Central memory CD8-positive, alpha-beta T cell (primary cell): Measurements from ENCODE around the gene FIBP.
A peak's percentile ranks its signal among the peaks of the same experiment; 100 is the strongest.

Experiments
- ATAC-seq: fragments of 150-1000 bp; cut with Tn5 transposase; replicated peaks from 2 replicates; pipeline ENCODE4 v1.10.0; 2022; ENCODE audit warnings: mild to moderate bottlenecking, moderate FRiP score, moderate number of reproducible peaks; ENCODE audit not compliant: poor library complexity, severe bottlenecking; ENCODE audit errors: extremely low read depth
- DNase-seq, 2 donors: peaks; one replicate each; pipeline ENCODE4 v3.0.0; 2021; ENCODE audit warnings: low spot score in 2 of 2
- H3K27ac Mint-ChIP-seq: one replicate; pipeline ENCODE4 v1.8.0; 2022; ENCODE audit warnings: low read depth, mild to moderate bottlenecking, moderate library complexity, mixed read lengths
- H3K27me3 Mint-ChIP-seq: one replicate; pipeline ENCODE4 v1.8.0; 2022; ENCODE audit warnings: mixed read lengths
- H3K36me3 Mint-ChIP-seq: one replicate; pipeline ENCODE4 v1.8.0; 2022; ENCODE audit warnings: mild to moderate bottlenecking, moderate library complexity, mixed read lengths; ENCODE audit not compliant: insufficient read depth
- H3K4me1 Mint-ChIP-seq: one replicate; pipeline ENCODE4 v1.8.0; 2022; ENCODE audit warnings: mixed read lengths
- H3K4me3 Mint-ChIP-seq: one replicate; pipeline ENCODE4 v1.8.0; 2022; ENCODE audit warnings: mild to moderate bottlenecking, moderate library complexity, mixed read lengths
- H3K9me3 Mint-ChIP-seq: one replicate; pipeline ENCODE4 v1.8.0; 2022; ENCODE audit warnings: mixed read lengths

FIBP gene

DNA sequence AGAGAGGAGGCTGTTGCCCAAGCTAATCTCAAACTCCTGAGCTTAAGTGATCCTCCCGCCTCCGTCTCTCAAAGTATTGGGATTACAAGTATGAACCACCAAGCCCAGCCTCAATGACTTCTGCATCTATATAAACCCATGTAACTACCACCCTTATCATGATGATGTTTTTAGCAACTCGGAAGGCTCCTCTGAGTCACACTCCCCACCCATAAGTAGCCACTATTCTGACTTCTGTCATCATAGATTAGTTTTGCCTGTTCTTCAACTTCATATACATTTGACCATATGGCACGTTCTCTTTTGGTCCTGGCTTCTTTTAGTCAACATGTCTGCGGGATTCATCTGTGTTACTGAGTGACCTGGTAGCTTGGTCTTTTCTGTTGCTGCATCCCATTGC lies 18.3 kb upstream of the FIBP start:
- DNase-seq (no peak), ATAC-seq (no peak)
- Mint-ChIP-seq H3K27me3 (peaks cover 4% of the 10 kb centered on the region), H3K4me3 (no peak overlapping the region), H3K9me3 (no peaks in the 10 kb centered on the region), H3K27ac (no peak overlapping the region), H3K36me3 (peaks cover 6% of the 10 kb centered on the region), H3K4me1 (peaks cover 6% of the 10 kb centered on the region)

DNA sequence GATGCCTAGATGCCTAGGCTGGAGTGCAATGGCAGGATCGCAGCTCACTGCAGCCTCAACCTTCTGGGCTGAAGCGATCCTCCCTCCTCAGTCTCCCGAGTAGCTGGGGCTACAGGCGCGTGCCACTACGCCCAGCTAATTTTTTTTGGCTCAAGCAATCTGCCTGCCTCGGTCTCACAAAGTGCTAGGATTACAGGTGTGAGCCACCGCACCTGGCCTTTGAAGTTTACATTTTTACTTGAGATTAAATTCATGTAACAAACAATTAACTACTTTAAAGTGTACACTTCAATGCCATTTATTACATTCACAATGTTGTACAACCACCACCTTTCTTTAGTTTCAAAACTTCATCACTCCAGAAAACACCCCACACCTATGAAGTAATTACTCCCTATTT lies 15.4 kb upstream of the FIBP start:
- H3K27me3 Mint-ChIP-seq: no peaks in the 10 kb centered on the region
- DNase-seq: no peak
- H3K4me3 Mint-ChIP-seq: no peak overlapping the region
- H3K36me3 Mint-ChIP-seq: peaks cover 9% of the 10 kb centered on the region
- H3K4me1 Mint-ChIP-seq: peaks cover 8% of the 10 kb centered on the region
- no peak for ATAC-seq
- H3K9me3 Mint-ChIP-seq: no peaks in the 10 kb centered on the region
- H3K27ac Mint-ChIP-seq: no peak overlapping the region

DNA sequence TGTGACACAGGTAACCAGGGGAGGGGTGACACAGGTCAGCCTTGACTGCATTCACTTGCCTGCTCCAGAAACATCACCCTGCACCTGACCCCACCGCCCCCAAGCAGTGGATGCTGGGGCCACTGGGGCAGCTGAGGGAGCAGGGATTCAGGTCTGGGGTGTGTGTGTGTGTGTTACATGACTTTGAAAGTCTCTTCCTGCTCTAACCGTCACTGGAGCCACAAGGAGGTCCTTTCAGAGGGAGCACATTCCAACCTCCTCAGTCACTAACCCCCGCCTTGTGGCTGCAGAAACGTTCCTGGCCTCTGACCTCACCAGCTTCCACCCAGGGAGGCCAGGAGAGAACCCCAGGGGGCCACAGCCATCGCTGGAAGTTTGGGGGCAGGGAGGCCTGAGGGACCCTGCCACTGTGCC lies 14.8 kb upstream of the FIBP start:
- H3K4me1 Mint-ChIP-seq: peaks cover 10% of the 10 kb centered on the region

DNA sequence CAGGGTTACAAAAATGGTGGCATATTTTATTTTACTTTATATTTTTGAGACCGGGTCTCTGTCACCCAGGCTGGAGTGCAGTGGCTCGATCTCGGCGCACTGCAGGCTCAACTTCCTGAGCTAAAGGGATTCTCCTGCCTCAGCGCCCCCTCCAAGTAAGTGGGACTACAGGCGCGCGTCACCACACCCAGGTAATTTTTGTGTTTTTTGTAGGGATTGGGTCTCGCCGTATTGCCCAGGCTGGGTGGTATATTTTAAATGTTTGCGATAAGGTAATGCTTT lies 12.6 kb upstream of the FIBP start:
- H3K4me3 Mint-ChIP-seq: peak overlapping the region; percentile 61
- ATAC-seq (no peak), DNase-seq (no peak)
- H3K36me3 Mint-ChIP-seq: peaks cover 9% of the 10 kb centered on the region
- no peaks in the 10 kb centered on the region for H3K9me3 Mint-ChIP-seq
- H3K27ac Mint-ChIP-seq: no peak overlapping the region
- H3K27me3 Mint-ChIP-seq: no peaks in the 10 kb centered on the region
- H3K4me1 Mint-ChIP-seq: peaks cover 11% of the 10 kb centered on the region

More for the DNA sequence above, 14.8 kb upstream of the FIBP start:
- no peaks in the 10 kb centered on the region for H3K9me3 Mint-ChIP-seq
- DNase-seq: no peak
- peaks cover 9% of the 10 kb centered on the region for H3K36me3 Mint-ChIP-seq
- H3K27me3 Mint-ChIP-seq: no peaks in the 10 kb centered on the region
- no peak overlapping the region for H3K4me3 Mint-ChIP-seq
- H3K27ac Mint-ChIP-seq: no peak overlapping the region
- ATAC-seq: no peak

DNA sequence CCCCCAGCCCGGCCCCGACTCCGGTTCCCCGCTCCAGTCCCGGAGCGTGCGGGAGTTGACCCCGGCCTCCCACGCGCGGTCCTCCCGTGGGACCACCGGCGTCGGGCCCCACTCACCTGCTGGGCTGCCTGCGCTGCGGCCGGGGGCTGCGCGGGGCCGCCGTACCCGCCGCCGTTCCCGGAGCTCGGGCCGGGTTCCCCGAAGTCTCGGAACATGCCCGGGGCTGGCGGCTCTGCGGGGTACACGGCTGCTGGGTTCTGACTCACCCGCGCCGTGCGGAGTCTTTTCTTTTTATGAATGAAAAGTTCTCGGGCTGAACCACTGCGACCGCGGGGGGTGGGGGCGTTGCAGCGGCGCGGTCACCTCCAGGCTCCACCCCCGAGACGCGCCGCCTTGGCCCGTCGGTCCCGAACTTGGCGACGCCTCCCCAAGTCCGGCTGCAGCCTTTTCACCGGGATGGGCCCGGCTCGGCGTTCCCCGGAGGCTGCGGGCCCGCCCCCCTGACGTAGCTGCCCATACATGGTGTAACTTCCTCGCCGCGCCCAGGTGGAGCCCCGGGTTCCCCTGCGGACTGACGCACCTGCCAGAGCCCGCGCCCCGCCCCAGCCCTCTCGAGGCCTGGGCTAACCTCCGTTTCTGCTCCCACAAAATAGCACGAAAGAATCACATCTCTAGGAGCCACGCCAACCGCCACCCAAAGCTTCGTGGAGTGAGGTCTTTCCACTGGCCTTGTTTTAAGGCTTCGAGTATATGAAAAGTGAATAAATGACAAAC lies 12.0 kb upstream of the FIBP start, which contains the start of gene FOSL1:
FOSL1 (minus strand) TSS at position 264 of the 774 bp plus-strand sequence; CDS start at position 215, 49 bp downstream.
- Mint-ChIP-seq H3K9me3 (no peaks in the 10 kb centered on the region), H3K36me3 (peaks cover 9% of the 10 kb centered on the region), H3K4me3 (peak within 1 kb of the TSS; percentile 61), H3K27ac (no peak within 1 kb of the TSS), H3K27me3 (no peaks in the 10 kb centered on the region), H3K4me1 (peaks cover 16% of the 10 kb centered on the region)
- peak; percentile 93 for ATAC-seq
- DNase-seq: peak; percentile 83 to 85

DNA sequence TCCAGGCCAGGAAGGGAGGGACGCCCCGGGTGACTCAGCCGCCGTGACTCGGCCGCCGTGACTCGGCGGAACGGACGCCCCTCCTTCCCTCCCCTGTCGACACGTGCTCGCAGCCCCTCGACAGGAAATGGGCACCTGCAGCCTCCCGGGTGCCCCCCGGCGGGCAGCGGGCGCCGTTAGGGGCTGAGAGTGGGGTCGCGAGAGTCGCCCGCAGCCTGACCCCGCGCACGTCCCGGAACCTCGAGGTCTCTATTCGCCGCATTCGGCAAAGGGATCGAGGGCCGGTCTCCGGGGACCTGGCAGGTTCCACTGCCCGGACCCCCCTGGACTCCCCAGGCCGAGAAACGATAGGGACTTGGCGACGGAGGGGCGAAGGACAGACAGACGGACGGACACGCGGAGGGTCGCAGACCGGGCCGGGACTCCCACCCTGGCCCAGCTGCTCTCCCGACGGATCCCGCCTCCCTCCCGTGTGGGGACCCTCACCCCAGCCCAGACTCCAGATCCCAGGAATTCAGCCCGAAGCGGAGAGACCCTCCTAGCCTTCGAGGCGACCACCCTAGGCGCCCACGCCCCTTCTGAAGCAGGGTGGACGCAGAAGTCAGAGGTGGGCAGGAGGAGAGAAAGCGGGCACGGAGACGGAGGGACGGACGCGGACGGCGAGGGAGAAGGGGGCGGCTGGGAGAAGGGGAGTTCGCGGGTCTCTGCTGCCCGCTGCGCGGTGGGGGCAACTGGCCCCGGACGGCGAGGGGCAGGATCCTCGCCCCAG lies 11.3 kb upstream of the FIBP start:
- peak overlapping the region; percentile 61 for H3K4me3 Mint-ChIP-seq
- no peak overlapping the region for H3K27ac Mint-ChIP-seq
- H3K4me1 Mint-ChIP-seq: peaks cover 18% of the 10 kb centered on the region
- peaks cover 9% of the 10 kb centered on the region for H3K36me3 Mint-ChIP-seq
- no peaks in the 10 kb centered on the region for H3K27me3 Mint-ChIP-seq
- ATAC-seq (no peak), DNase-seq (no peak)
- no peaks in the 10 kb centered on the region for H3K9me3 Mint-ChIP-seq

DNA sequence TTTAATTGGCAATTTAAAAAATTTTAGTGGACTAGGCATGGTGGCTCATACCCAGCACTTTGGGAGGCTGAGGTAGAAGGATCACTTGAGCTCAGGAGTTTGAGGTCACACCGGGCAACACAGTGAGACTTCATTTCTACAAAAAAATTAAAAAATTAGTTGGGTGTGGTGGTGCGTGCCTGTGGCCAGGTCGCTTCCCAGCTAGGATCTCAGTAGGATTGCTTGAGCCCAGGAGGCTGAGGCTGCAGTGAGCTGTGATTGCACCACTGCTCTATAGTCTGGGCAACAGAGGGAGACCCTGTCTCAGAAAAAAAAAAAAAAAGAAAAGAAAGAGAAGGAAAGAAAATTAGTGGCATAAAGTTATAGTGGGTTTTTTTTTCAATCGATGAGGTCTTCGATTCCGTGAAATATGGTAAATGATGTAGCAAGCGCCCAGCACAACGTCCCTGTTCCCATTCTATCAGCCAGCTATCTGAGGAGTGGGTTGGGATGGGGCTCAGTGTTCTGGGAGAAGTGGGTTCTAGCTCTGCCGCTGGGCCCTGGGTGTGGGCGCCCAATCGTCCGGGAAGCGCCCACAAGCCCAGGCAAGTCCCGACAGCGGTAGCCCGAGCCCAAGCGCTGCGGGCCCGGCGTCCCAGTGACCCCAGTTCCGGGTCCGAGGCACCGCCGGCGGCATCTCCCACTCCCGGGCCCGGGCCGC lies 10.5 kb upstream of the FIBP start:
- no peaks in the 10 kb centered on the region for H3K27me3 Mint-ChIP-seq
- H3K27ac Mint-ChIP-seq: peak overlapping the region; percentile 74
- peaks cover 24% of the 10 kb centered on the region for H3K4me1 Mint-ChIP-seq
- DNase-seq: no peak
- ATAC-seq: no peak
- H3K9me3 Mint-ChIP-seq: no peaks in the 10 kb centered on the region
- H3K36me3 Mint-ChIP-seq: peaks cover 9% of the 10 kb centered on the region
- peak overlapping the region; percentile 63 for H3K4me3 Mint-ChIP-seq

DNA sequence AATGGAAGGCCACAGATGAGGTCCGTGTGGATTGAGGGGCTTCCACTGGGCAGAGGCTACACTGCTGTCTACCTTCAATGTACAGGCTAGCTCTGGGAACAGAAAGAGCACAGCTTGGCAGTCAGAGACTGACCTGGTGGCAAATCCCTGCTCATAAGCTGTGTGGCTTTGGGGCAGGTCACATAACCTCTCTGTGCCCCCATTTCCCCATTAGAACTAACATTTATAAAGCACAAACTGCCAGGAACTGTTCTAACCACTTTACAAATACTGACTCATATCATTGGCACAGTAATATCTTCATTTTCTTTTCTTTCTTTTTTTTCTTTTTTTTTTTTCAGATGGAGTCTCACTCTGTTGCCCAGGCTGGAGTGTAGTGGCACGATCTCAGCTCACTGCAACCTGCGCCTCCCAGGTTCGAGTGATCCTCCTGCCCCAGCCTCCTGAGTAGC lies 8.8 kb upstream of the FIBP start:
- Mint-ChIP-seq H3K27ac (no peak overlapping the region), H3K27me3 (no peaks in the 10 kb centered on the region), H3K36me3 (peaks cover 6% of the 10 kb centered on the region), H3K4me1 (peaks cover 31% of the 10 kb centered on the region), H3K9me3 (no peaks in the 10 kb centered on the region), H3K4me3 (no peak overlapping the region)
- ATAC-seq (no peak), DNase-seq (no peak)

DNA sequence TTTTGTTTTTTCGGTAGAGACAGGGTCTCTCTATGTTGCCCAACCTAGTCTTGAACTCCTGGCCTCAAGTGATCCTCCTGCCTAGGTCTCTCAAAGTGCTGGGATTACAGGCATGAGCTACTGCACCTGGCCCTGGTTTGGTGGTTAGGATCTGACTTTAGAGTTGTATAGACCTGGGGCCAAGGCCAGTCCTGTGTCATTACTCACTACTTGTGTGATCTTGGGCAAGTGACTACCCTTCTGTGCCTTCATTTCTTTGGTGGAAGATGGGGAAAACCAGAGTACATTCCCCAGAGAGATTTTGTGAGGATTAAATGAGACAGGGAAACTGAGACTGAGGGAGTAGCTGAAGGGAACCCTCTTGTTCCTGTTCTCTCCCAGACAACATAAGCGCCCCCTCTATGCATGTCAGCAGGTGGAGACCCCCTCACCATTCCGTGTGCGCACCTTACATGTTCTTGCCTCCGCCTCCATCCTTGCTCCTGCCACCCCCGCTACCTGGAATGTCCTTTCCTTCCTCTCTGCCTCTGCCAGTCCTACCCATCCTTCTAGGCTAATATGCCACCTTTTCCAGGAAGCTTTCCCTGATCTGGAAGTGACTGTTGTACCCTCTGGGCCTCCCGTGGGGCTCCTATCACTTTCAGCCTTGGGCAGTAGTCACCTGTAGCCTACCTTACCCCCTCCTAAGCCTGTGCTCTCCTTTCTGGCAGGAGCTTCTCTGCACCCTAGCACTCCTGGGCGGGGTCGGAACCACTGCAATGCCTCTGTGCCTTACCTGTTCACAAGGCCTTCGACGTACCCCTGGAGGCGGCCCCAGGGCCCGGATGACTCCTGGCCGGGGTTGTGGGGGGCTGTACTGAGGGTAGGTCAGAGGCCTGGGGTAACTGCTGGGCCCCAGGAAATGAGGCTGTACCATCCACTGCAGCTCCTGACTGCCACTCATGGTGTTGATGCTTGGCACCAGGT lies 8.0 kb upstream of the FIBP start:
- Mint-ChIP-seq H3K27ac (no peak overlapping the region), H3K4me3 (no peak overlapping the region), H3K27me3 (no peaks in the 10 kb centered on the region), H3K4me1 (peaks cover 31% of the 10 kb centered on the region), H3K36me3 (peaks cover 3% of the 10 kb centered on the region), H3K9me3 (no peaks in the 10 kb centered on the region)
- DNase-seq: no peak
- ATAC-seq: no peak

DNA sequence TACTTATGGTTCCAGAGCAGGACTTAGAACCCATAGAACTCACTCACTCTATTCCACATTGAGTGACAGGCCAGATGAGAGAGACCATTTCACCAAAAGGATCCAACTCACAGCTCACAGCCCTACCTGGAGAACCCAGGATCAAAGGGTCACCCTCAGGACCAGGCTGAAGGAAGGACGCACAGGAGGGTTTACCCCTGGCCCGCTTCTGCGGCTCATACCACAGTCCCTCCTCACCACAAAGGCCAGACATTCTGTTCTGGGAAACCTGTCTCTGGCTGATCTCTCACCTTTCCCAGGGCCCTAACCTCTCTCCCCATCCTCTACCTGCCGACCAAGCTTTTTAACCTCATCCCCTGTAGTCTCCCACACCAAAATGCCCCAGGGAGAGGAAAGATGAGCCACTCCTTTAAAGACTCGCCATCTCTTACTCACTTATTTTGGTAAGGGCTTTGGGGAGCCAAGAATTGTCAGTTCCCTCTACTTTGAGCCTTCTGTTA lies 7.3 kb upstream of the FIBP start:
- DNase-seq (no peak), ATAC-seq (no peak)
- peaks cover under 1% of the 10 kb centered on the region for H3K36me3 Mint-ChIP-seq
- H3K27ac Mint-ChIP-seq: no peak overlapping the region
- H3K27me3 Mint-ChIP-seq: no peaks in the 10 kb centered on the region
- no peak overlapping the region for H3K4me3 Mint-ChIP-seq
- H3K4me1 Mint-ChIP-seq: peaks cover 31% of the 10 kb centered on the region
- H3K9me3 Mint-ChIP-seq: no peaks in the 10 kb centered on the region

DNA sequence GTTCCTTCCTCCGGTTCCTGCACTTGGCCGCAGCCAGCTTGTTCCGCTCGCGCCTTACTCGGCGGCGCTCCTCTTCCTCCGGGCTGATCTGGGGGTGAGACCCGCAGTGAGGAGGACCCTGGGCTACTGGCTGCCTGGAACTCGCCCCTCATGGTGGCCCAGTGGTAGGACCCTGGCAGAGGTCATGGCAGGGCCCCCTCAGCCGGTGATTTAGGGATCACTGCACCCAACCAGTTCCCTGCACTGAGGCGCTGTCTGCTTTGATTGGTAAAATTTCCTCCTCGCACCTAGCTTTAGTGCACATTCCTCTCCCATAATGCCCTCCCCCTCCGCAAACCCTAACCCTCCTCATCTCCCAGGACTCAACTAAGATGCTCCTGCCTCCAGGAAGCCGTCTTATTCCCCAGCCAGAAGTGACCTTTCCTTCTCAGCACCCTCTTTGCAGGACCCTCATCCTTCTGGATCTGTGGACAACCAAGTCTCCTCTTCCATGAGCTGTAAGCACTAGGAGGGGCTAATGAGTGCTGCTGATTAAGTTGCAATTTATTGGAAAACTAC lies 5.8 kb upstream of the FIBP start:
- Mint-ChIP-seq H3K9me3 (no peaks in the 10 kb centered on the region), H3K36me3 (peaks cover 6% of the 10 kb centered on the region), H3K27ac (peak overlapping the region; percentile 91), H3K4me3 (peak overlapping the region; percentile 84), H3K27me3 (no peaks in the 10 kb centered on the region), H3K4me1 (peaks cover 44% of the 10 kb centered on the region)
- ATAC-seq (no peak), DNase-seq (no peak)
